ENCODE data around the gene FGFBP2. TPM values are rescaled to one million over a fixed set of nuclear protein-coding genes. Genes with fewer than 3 reads are reported as not detected.

FGFBP2 gene
- total and polyA plus RNA-seq, 7 experiments from 2014 or later = 1.2 to 54.8 (median 2.7) TPM

DNA sequence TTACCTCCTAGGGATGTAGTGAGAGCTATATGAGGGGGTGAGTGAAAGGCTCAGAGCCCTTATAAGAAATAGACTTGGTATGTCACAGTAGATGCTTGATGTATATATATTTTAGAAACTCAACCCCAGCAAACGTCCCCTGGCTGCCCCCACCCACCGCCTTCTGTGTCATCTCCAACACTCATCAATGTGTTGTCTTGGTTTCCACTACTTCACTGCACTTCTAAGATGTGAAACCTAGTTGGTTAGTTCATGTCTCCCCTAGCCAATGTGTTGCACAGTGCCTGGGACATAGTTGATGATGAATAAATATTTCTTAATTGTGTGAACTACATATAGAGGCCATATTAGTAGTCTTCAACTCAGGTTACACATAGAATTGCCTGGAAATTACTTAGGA, 4.4 kb downstream of the FGFBP2 start:
- intact Hi-C loops (cut with micrococcal nuclease) = loop anchor here in 1 of 2 donors (5.0 kb wide), 2 partner anchors 306 to 501 kb away; no protein-coding TSS in a partner anchor
- POLR2A ChIA-PET = no interaction called here
- no peak for DNase-seq

GRCh38 chr4:15956179-15956850, 6.7 kb downstream of the FGFBP2 start:
- CTCF ChIA-PET = interaction anchor here (0.5 to 1.5 kb wide), 10 partner anchors 74 to 1516 kb away, joined by 3 to 7 read pairs (median 4); no protein-coding TSS in a partner anchor
- Histone ChIP-seq H3K36me3 (ENCODE audit: control insufficient read depth in 2 of 3, insufficient read depth in 3 of 3, low read length in 3 of 3) (no peaks in the 10 kb centered on the region), H3K9me3 (ENCODE audit: control insufficient read depth in 2 of 3, low read length in 3 of 3) (peaks cover 0 to 5% (median 0%) of the 10 kb centered on the region in 3 experiments), H3K27me3 (ENCODE audit: control insufficient read depth in 2 of 2, insufficient read depth in 2 of 2, low read length in 2 of 2) (no peaks in the 10 kb centered on the region), H3K4me1 (ENCODE audit: control insufficient read depth in 2 of 2, insufficient read depth in 2 of 2, low read length in 2 of 2) (no peaks in the 10 kb centered on the region), H3K27ac (ENCODE audit: low read depth, low read length) (no peak overlapping the region), H3K4me3 (ENCODE audit: low read length) (no peak overlapping the region)
- POLR2A ChIA-PET = no interaction called here
- H3K4me3 Mint-ChIP-seq = no peak overlapping the region
- ATAC-seq (peak; percentile 98), DNase-seq (peak; percentile 44 to 73 (median 65))
- peaks cover 0 to 13% (median 0%) of the 10 kb centered on the region in 5 donors for H3K27me3 Mint-ChIP-seq
- no peak overlapping the region for H3K27ac Mint-ChIP-seq
- H3K4me1 Mint-ChIP-seq = peaks cover 0 to 7% (median 0%) of the 10 kb centered on the region in 7 donors
- peaks cover 0 to 10% (median 0%) of the 10 kb centered on the region in 5 donors for H3K36me3 Mint-ChIP-seq
- H3K9me3 Mint-ChIP-seq = peaks cover 0 to 10% (median 0%) of the 10 kb centered on the region in 11 donors
- intact Hi-C loops (cut with micrococcal nuclease) = loop anchor here (1.0 to 5.0 kb wide), 11 partner anchors 74 to 725 kb away; no protein-coding TSS in a partner anchor

More for the DNA sequence above, 4.4 kb downstream of the FGFBP2 start:
- no peak overlapping the region for H3K4me3 ChIP-seq (ENCODE audit: low read length)
- Mint-ChIP-seq H3K9me3 (peaks cover 0 to 10% (median 0%) of the 10 kb centered on the region in 11 donors), H3K36me3 (peaks cover 0 to 10% (median 0%) of the 10 kb centered on the region in 5 donors), H3K4me1 (peaks cover 0 to 26% (median 17%) of the 10 kb centered on the region in 7 donors), H3K27ac (no peak overlapping the region), H3K27me3 (peaks cover 0 to 13% (median 0%) of the 10 kb centered on the region in 5 donors), H3K4me3 (no peak overlapping the region)
- no peaks in the 10 kb centered on the region for H3K27me3 ChIP-seq (ENCODE audit: control insufficient read depth in 2 of 2, insufficient read depth in 2 of 2, low read length in 2 of 2)
- no peaks in the 10 kb centered on the region for H3K36me3 ChIP-seq (ENCODE audit: control insufficient read depth in 2 of 3, insufficient read depth in 3 of 3, low read length in 3 of 3)
- no peak overlapping the region for H3K27ac ChIP-seq (ENCODE audit: low read depth, low read length)
- ATAC-seq = no peak
- CTCF ChIA-PET = interaction anchor here (0.8 to 1.2 kb wide), 2 partner anchors 34 to 229 kb away, joined by 3 to 4 read pairs; no protein-coding TSS in a partner anchor
- peaks cover 4 to 15% of the 10 kb centered on the region in 2 donors for H3K4me1 ChIP-seq (ENCODE audit: control insufficient read depth in 2 of 2, insufficient read depth in 2 of 2, low read length in 2 of 2)
- peaks cover 0 to 5% (median 0%) of the 10 kb centered on the region in 3 experiments for H3K9me3 ChIP-seq (ENCODE audit: control insufficient read depth in 2 of 3, low read length in 3 of 3)

DNA sequence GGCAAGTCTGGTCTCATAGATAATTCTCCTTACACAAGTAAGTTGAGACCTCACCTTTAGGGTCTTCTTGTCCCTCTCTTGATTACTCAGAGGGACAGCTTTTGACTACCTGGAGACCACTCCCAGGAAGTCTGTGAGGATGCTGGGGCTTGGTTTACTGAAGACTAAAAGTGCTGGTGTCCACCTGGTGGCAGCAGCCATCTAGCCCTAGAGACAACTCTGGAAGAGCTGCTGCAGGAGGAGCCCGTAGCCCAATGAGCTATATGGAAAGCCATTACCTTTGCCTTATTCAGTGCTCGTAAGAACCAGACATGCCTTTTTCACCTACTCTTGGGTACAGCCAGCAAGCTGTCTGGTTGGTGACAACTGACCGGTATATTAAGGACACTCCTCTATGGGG, 7.3 kb downstream of the FGFBP2 start:
- H3K27me3 Mint-ChIP-seq = peaks cover 0 to 13% (median 0%) of the 10 kb centered on the region in 5 donors
- Histone ChIP-seq H3K27me3 (ENCODE audit: control insufficient read depth in 2 of 2, insufficient read depth in 2 of 2, low read length in 2 of 2) (no peaks in the 10 kb centered on the region), H3K4me1 (ENCODE audit: control insufficient read depth in 2 of 2, insufficient read depth in 2 of 2, low read length in 2 of 2) (no peaks in the 10 kb centered on the region), H3K36me3 (ENCODE audit: control insufficient read depth in 2 of 3, insufficient read depth in 3 of 3, low read length in 3 of 3) (no peaks in the 10 kb centered on the region), H3K4me3 (ENCODE audit: low read length) (no peak overlapping the region), H3K9me3 (ENCODE audit: control insufficient read depth in 2 of 3, low read length in 3 of 3) (peaks cover 0 to 5% (median 0%) of the 10 kb centered on the region in 3 experiments), H3K27ac (ENCODE audit: low read depth, low read length) (no peak overlapping the region)
- no peak for DNase-seq
- H3K4me3 Mint-ChIP-seq = no peak overlapping the region
- ChIA-PET CTCF (interaction anchor here (0.5 to 1.5 kb wide), 10 partner anchors 73 to 1516 kb away, joined by 3 to 7 read pairs (median 4); no protein-coding TSS in a partner anchor), POLR2A (no interaction called here)
- peaks cover 0 to 7% (median 0%) of the 10 kb centered on the region in 7 donors for H3K4me1 Mint-ChIP-seq
- H3K27ac Mint-ChIP-seq = no peak overlapping the region
- intact Hi-C loops (cut with micrococcal nuclease) = loop anchor here (1.0 to 5.0 kb wide), 11 partner anchors 73 to 724 kb away; no protein-coding TSS in a partner anchor
- H3K9me3 Mint-ChIP-seq = peaks cover 0 to 10% (median 0%) of the 10 kb centered on the region in 11 donors
- no peak for ATAC-seq
- peaks cover 0 to 10% (median 0%) of the 10 kb centered on the region in 5 donors for H3K36me3 Mint-ChIP-seq

DNA sequence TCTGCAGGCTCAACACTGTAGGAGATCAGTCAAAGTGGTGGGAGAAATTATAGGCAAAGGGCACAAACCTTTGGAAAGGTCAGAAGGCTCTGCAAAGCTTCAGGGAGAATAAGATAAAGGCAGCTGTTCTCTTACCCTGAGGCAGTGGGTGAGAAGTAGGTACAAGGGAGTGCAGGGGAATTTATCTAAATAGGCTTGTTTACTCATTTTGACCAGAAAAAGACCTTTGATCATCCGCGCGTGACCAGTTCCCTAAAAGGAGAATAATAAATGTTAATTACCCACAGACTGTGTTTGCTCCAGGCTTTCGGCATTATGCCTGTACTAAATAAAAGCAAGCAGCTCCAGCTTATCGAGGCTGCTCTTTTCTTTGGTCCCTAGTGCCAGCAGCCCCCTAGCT, 9.3 kb downstream of the FGFBP2 start:
- Mint-ChIP-seq H3K27me3 (peaks cover 0 to 10% (median 0%) of the 10 kb centered on the region in 5 donors), H3K9me3 (peaks cover 0 to 10% (median 0%) of the 10 kb centered on the region in 11 donors), H3K4me3 (no peak overlapping the region), H3K36me3 (peaks cover 0 to 10% (median 0%) of the 10 kb centered on the region in 5 donors), H3K27ac (no peak overlapping the region), H3K4me1 (peaks cover 0 to 7% (median 0%) of the 10 kb centered on the region in 7 donors)
- Histone ChIP-seq H3K27me3 (ENCODE audit: control insufficient read depth in 2 of 2, insufficient read depth in 2 of 2, low read length in 2 of 2) (no peaks in the 10 kb centered on the region), H3K36me3 (ENCODE audit: control insufficient read depth in 2 of 3, insufficient read depth in 3 of 3, low read length in 3 of 3) (no peaks in the 10 kb centered on the region), H3K9me3 (ENCODE audit: control insufficient read depth in 2 of 3, low read length in 3 of 3) (peaks cover 0 to 5% (median 0%) of the 10 kb centered on the region in 3 experiments), H3K27ac (ENCODE audit: low read depth, low read length) (no peak overlapping the region), H3K4me3 (ENCODE audit: low read length) (no peak overlapping the region), H3K4me1 (ENCODE audit: control insufficient read depth in 2 of 2, insufficient read depth in 2 of 2, low read length in 2 of 2) (no peaks in the 10 kb centered on the region)
- intact Hi-C loops (cut with micrococcal nuclease) = no loop called here
- ChIA-PET CTCF (interaction anchor here (0.7 to 1.3 kb wide), 4 partner anchors 9 to 720 kb away, joined by 3 to 4 read pairs (median 3); partner anchors contain the start of gene FGFBP2), POLR2A (no interaction called here)
- DNase-seq (no peak), ATAC-seq (no peak)

- H3K36me3 Mint-ChIP-seq = peaks cover 0 to 10% (median 0%) of the 10 kb centered on the region in 5 donors
- peaks cover 0 to 10% (median 0%) of the 10 kb centered on the region in 11 donors for H3K9me3 Mint-ChIP-seq
- peaks cover 0 to 7% (median 0%) of the 10 kb centered on the region in 7 donors for H3K4me1 Mint-ChIP-seq
- H3K27me3 Mint-ChIP-seq = peaks cover 0 to 10% (median 0%) of the 10 kb centered on the region in 5 donors
- no peak overlapping the region for H3K27ac Mint-ChIP-seq
- intact Hi-C loops (cut with micrococcal nuclease) = no loop called here
- CTCF ChIA-PET = no interaction called here
- no peak for DNase-seq
- Histone ChIP-seq H3K4me3 (ENCODE audit: low read length) (no peak overlapping the region), H3K36me3 (ENCODE audit: control insufficient read depth in 2 of 3, insufficient read depth in 3 of 3, low read length in 3 of 3) (no peaks in the 10 kb centered on the region), H3K9me3 (ENCODE audit: control insufficient read depth in 2 of 3, low read length in 3 of 3) (peaks cover 0 to 5% (median 0%) of the 10 kb centered on the region in 3 experiments), H3K4me1 (ENCODE audit: control insufficient read depth in 2 of 2, insufficient read depth in 2 of 2, low read length in 2 of 2) (no peaks in the 10 kb centered on the region), H3K27ac (ENCODE audit: low read depth, low read length) (no peak overlapping the region), H3K27me3 (ENCODE audit: control insufficient read depth in 2 of 2, insufficient read depth in 2 of 2, low read length in 2 of 2) (no peaks in the 10 kb centered on the region)
- no peak for ATAC-seq
- POLR2A ChIA-PET = no interaction called here
- no peak overlapping the region for H3K4me3 Mint-ChIP-seq
These were observed 11.2 kb downstream of the FGFBP2 start for GRCh38 chr4:15951781-15952180.

GRCh38 chr4:15948826-15949225, 14.1 kb downstream of the FGFBP2 start:
- no peak overlapping the region for H3K4me3 Mint-ChIP-seq
- no peaks in the 10 kb centered on the region for H3K4me1 ChIP-seq (ENCODE audit: control insufficient read depth in 2 of 2, insufficient read depth in 2 of 2, low read length in 2 of 2)

More at GRCh38 chr4:15948826-15949225, 14.1 kb downstream of the FGFBP2 start:
- H3K9me3 Mint-ChIP-seq = peaks cover 0 to 4% (median 0%) of the 10 kb centered on the region in 11 donors
- H3K27me3 ChIP-seq (ENCODE audit: control insufficient read depth in 2 of 2, insufficient read depth in 2 of 2, low read length in 2 of 2) = no peaks in the 10 kb centered on the region
- no peak overlapping the region for H3K4me3 ChIP-seq (ENCODE audit: low read length)
- H3K36me3 Mint-ChIP-seq = no peaks in the 10 kb centered on the region
- no peak for DNase-seq
- H3K27ac ChIP-seq (ENCODE audit: low read depth, low read length) = no peak overlapping the region
- H3K27me3 Mint-ChIP-seq = peaks cover 0 to 6% (median 0%) of the 10 kb centered on the region in 5 donors
- peaks cover 0 to 2% (median 0%) of the 10 kb centered on the region in 3 experiments for H3K9me3 ChIP-seq (ENCODE audit: control insufficient read depth in 2 of 3, low read length in 3 of 3)
- no peaks in the 10 kb centered on the region for H3K36me3 ChIP-seq (ENCODE audit: control insufficient read depth in 2 of 3, insufficient read depth in 3 of 3, low read length in 3 of 3)
- no peak overlapping the region for H3K27ac Mint-ChIP-seq
- ChIA-PET POLR2A (no interaction called here), CTCF (no interaction called here)
- peaks cover 0 to 2% (median 0%) of the 10 kb centered on the region in 7 donors for H3K4me1 Mint-ChIP-seq
- intact Hi-C loops (cut with micrococcal nuclease) = no loop called here
- ATAC-seq = no peak
